Skin epidermis (tissue), 12 donors: ENCODE data around the gene SLC35B1.

ENCODE experiments used
- H3K27ac ChIP-seq, 21 experiments: fragments of 200-600 bp; sonication (generic) in 11 of 21; one replicate each; pipeline ENCODE4 v1.5.0; 2020; ENCODE audit warnings: mild to moderate bottlenecking in 3 of 21, inconsistent platforms in 2 of 21, moderate library complexity in 2 of 21
- H3K4me3 ChIP-seq, 7 experiments: fragments of 200-600 bp; sonication (generic) in 2 of 7; one replicate each; pipeline ENCODE4 v1.5.0; 2020; ENCODE audit warnings: inconsistent platforms in 2 of 7, mild to moderate bottlenecking in 2 of 7, moderate library complexity in 1 of 7

The SLC35B1 gene

DNA sequence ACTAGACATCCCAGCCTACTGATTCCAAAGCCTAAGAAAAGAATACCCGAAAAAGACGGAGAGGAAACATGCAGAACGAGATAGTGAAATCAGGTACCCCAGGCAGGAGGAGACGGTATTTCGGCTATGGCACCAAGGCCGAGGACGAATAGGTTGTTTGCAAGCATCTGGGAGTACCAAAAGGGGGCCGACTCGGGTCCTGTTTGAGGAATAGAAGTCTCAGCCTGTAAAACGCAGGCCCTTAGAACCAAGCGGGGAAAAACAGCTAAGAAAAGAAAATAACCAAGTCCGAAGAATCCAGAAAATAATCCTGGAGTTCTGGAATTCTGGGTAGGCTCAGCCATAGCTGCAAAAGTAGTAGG lies 537 bp downstream of the SLC35B1 start:
- H3K27ac ChIP-seq = peak overlapping the region; percentile 63 to 100 (median 97)
- H3K4me3 ChIP-seq = peak overlapping the region; percentile 85 to 99 (median 90)

DNA sequence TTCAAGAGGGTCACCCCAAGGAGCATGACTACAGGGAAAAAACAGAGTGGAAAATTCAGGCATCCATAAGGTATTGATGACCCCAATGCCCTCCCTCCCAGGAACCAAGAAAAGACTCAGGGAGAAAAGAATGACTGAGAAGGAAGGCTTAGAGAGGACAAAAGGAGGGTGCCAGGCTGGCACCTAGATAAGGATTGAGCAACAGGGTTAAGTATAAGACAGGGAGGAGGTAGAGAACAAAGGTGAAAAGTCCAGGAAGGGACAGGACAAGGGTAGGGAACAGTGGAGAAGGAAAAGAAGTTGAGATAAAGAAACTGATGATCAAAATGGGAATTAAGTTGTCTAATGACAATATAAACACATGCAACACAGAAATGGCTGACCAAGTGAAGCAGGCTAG lies 2.5 kb downstream of the SLC35B1 start:
- Histone ChIP-seq H3K27ac (peak overlapping the region in 1 of 21 experiments; percentile 6), H3K4me3 (no peak overlapping the region)

DNA sequence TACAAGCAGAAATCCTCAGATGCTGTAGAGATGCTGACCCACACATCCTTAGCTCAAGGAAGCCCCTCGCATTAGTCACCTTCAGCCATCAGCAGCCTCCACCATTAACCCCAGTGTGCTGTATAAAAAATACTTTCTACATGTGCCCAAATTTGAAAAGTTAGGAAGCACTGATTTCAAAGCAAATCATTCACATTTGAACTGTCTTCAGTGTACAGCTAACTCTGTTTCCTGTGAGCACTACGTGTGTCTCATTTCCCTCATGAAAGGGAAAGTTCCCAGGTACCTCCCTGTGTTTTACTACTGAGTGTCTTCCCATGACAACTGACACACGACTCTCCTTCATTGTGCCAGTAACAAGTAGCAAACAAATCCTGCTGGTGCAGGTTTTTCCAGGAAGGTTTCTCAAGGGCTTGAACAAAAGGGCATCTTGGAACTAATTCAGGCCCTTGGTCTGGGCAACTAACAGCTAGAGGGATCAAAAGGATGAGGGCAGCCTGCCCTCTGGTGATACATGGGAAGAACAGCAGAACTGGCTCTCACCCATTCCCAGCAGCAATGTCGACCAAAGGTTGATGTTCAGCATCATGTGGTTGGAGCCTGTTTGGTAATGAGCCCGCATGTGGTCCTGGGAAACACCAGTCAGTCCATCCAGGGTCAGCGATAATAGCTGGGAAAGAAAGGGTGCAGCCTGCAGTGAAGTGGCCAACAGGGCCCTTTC lies 4.0 kb downstream of the SLC35B1 start:
- Histone ChIP-seq H3K4me3 (no peak overlapping the region), H3K27ac (peak overlapping the region in 1 of 21 experiments; percentile 24)

DNA sequence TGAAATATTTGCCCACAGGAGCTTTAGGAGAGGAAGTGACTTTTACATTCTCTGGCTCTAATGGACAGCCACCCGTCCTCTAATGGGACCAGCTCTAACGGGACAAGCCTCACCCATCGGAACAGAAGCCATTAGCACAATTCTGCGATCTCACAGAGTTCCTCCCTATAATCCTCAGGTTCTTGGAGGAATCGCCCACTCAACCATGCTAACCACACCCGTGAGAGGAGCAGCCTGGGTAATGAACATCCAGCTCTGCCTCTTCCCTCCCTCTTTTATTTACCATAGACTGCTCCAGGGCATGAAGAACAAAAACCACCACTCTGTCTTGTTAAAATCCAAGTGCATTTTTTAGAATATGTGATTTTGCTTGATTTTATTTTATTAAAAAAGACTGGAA lies 6.8 kb downstream of the SLC35B1 start:
- H3K27ac ChIP-seq = peak overlapping the region in 2 of 21 experiments; percentile 11 to 17
- H3K4me3 ChIP-seq = no peak overlapping the region

GRCh38 chr17:49699966-49700575 lies 7.7 kb downstream of the SLC35B1 start:
- peak overlapping the region in 4 of 21 experiments; percentile 1 to 54 (median 42) for H3K27ac ChIP-seq
- no peak overlapping the region for H3K4me3 ChIP-seq

- H3K4me3 ChIP-seq = no peak overlapping the region
- peak overlapping the region in 2 of 21 experiments; percentile 34 to 44 for H3K27ac ChIP-seq
Observed at GRCh38 chr17:49698005-49698404, 9.8 kb downstream of the SLC35B1 start.

DNA sequence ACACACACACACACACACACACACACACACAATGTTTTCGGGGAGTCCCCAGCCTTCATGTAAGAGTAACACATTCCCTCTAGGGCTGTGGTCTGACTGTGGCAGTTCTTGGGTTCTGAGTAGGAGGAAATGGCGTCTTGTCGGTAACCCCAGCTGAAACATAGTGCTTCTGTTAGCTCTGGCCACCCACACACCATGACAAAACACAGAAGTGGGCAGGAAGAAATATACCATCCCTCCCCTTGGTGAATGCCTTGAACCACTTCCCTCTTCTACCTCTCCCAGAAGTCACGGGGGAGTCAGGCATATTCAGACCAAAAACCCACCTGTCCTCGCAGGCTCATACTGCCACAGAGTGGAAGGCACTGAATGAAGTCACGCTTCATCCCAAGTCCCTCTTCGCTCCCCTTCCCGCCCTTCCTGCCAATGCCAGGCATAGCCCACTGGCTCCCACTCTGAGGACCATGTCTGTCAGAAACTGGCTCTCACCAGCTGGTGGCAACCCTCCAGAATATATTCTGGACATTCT lies 11.5 kb downstream of the SLC35B1 start:
- Histone ChIP-seq H3K27ac (peak overlapping the region in 10 of 21 experiments; percentile 2 to 62 (median 26)), H3K4me3 (no peak overlapping the region)

DNA sequence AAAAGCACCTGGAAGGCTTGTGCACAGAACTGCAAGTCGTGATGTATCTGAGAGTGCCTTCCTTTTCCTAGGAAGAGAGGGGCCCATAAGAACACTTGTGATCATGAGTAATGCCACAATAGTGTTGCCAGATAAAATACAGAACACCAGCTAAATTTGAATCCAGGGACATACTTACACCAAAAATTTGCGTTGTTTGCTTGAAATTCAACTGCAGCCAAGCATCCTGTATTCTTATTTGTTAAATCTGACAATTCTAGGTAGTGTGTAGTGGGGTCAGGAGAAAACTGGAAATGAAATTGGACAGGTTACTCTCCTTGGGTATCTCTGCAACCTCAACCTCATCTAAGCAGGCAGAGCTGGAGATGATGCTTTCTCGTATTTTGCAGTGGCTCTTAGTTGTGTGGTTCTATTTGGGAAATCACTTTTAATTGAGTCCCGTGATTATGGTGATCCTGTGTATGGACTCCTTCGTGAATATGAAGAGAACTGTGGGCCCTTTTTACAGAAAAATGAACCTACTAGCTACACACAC lies 12.0 kb downstream of the SLC35B1 start:
- Histone ChIP-seq H3K4me3 (no peak overlapping the region), H3K27ac (peak overlapping the region in 5 of 21 experiments; percentile 2 to 62 (median 55))

GRCh38 chr17:49694847-49695697 lies 12.7 kb downstream of the SLC35B1 start:
- Histone ChIP-seq H3K27ac (peak overlapping the region in 1 of 21 experiments; percentile 55), H3K4me3 (no peak overlapping the region)

GRCh38 chr17:49692751-49693150 lies 15.0 kb downstream of the SLC35B1 start:
- no peak overlapping the region for H3K4me3 ChIP-seq
- no peak overlapping the region for H3K27ac ChIP-seq

DNA sequence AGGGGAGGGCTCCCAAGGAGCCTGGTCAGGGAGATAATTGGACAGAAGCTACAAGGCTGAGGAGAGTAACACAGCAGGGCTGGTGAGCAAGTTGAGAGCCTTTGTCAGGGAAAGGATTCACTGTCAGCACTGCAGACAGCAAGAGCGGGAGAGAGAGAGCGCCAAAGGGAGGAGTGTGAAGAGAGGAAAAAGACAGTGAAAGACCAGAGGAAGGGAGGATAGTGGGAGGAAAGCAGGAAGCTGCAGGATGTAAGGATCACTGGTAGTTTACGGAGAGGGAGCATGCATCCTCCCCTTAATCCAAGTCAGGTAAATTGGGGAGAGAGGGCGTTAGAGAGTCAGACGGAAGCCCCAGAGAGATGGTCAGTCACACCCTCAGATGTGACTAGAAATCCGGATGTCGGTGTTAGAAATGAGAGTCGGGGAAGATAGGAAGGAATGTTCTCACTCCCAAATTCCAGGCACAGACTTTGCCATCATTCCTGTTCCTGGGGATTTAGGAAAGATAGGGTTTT lies 16.0 kb downstream of the SLC35B1 start:
- H3K4me3 ChIP-seq = no peak overlapping the region
- peak overlapping the region in 9 of 21 experiments; percentile 3 to 75 (median 51) for H3K27ac ChIP-seq

DNA sequence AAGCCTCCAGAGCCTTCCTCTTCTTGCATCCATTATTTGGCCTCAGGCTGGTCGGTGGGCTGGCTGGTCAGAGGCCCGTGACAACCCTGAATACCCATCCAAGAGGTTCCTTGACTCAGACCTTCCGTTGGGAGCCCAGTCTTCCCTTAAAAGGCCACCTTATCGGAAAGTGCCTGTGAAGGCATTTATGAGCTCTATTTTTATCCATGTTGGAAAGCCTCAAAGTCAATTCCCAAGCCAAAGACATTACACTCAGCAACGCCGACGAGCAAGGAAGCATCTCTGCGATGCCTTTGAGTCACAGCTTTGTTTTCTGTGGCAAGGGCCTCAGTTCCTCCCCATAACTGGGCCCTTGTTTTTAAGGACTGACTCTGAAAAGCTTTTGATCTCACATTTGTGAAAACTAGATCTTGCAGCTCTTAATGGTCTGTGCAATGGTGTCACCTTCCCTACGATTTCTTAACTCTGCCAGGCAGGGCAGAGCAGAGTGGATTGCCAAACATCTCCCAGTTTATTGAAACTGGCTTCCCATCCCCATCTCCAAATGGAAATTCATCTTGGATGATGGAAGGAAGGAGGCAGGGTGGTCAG lies 16.6 kb downstream of the SLC35B1 start:
- no peak overlapping the region for H3K4me3 ChIP-seq
- H3K27ac ChIP-seq = peak overlapping the region in 9 of 21 experiments; percentile 3 to 75 (median 51)

- no peak overlapping the region for H3K4me3 ChIP-seq
Observed at GRCh38 chr17:49690256-49690655, 17.5 kb downstream of the SLC35B1 start.

GRCh38 chr17:49688848-49689247 lies 18.9 kb downstream of the SLC35B1 start:
- H3K4me3 ChIP-seq = no peak overlapping the region
- H3K27ac ChIP-seq = peak overlapping the region in 9 of 21 experiments; percentile 2 to 84 (median 62)

More at GRCh38 chr17:49690256-49690655, 17.5 kb downstream of the SLC35B1 start:
- H3K27ac ChIP-seq = peak overlapping the region in 3 of 21 experiments; percentile 15 to 55 (median 23)

GRCh38 chr17:49687878-49688491 lies 19.8 kb downstream of the SLC35B1 start:
- Histone ChIP-seq H3K27ac (peak overlapping the region in 17 of 21 experiments; percentile 1 to 84 (median 58)), H3K4me3 (no peak overlapping the region)

DNA sequence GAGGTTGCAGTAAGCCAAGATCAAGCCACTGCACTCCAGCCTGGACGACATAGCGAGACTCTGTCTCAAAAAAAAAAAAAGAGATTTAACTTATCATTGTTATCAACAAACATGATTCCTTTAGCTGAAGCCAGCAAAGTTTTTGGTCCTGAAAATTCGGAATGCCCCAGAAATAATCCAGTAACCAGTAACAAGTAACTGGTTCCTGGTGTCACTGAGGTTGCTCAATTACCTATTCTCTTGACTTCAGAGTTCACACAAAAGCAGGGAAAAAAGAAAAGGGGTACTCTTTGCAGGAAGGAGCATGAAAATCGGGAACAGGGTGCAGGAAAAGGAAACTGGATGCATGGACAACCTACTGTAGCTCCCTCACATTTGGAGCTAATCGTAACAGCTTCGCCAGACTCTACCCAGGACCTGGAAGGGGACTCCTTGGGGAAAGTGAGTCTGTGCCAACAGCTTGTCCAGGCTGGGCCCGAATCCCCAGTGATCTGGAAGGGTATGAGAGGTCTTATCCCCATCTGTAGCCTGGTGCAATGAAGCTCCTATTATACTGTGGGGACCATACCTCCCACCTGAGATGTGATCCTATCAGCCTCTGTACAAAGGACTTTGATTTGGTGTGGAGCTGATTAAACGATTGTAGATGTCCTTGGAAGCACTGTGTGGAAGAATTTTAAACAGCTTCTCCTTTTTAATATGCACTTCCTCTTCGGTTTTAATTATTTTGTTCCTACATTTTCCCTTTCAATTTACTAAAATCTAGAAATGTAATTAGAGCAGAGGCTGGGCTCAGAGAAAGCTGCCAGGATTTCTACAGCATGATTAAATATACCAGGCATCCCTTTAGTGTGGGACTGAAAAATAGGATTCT lies 26.4 kb downstream of the SLC35B1 start:
- no peak overlapping the region for H3K4me3 ChIP-seq
- peak overlapping the region in 1 of 21 experiments; percentile 19 for H3K27ac ChIP-seq

GRCh38 chr17:49680314-49680713 lies 27.4 kb downstream of the SLC35B1 start:
- no peak overlapping the region for H3K4me3 ChIP-seq

More at GRCh38 chr17:49680314-49680713, 27.4 kb downstream of the SLC35B1 start:
- no peak overlapping the region for H3K27ac ChIP-seq
